RPMI8226 (cell line): ENCODE data around the gene INPPL1.
"Not testable (repeated sequence)": the region's sequence is repeated elsewhere in the genome, so short reads cannot be mapped to it uniquely, and the experiment has no call there.

Source experiments
- DNase-seq: peaks from one replicate; pipeline ENCODE4 v3.0.0-alpha.2; 2015

INPPL1 gene

DNA sequence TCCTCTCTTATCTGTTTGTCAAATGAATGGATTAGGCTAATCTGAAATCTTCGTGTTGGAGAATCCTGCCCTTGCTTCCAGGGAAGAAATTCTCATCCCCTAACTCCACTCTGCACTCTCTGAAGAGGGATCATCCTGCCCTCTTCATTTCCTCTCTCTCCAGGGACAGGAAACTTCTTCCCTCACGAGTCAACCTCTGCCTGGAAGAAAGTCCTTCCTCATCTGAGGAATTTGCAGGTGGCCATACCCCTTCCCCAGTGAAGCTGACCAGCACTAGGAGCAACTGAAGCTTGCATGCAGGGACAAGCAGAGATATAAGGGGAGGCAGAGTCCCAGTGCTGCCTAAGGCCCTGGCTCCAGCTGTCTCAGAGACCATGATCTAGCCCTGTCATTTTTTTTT lies 23.0 kb downstream of the INPPL1 start:
- no peak for DNase-seq

GRCh38 chr11:72249961-72250360 lies 25.4 kb downstream of the INPPL1 start:
- DNase-seq = no peak

GRCh38 chr11:72250661-72251464 lies 26.3 kb downstream of the INPPL1 start:
- DNase-seq = no peak

DNA sequence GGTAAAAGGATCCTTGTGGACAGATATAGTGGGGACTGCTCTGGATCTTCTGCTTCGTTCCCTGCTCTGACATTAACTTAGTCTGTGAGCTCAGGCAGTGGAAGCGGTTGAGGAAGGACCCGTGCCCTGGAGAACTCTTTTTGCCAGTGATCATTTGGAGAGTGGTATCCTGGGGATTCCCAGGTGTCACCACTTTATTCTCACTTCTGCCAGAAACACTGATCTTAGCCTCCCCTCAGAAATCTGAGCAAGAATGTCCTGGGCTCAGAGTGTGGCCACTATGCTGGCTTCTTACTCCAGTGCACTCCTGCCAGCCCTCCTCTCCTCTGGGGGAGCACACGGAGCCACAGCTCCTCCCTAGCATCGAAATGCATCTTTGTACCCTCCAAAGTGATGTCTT lies 27.0 kb downstream of the INPPL1 start:
- no peak for DNase-seq

DNA sequence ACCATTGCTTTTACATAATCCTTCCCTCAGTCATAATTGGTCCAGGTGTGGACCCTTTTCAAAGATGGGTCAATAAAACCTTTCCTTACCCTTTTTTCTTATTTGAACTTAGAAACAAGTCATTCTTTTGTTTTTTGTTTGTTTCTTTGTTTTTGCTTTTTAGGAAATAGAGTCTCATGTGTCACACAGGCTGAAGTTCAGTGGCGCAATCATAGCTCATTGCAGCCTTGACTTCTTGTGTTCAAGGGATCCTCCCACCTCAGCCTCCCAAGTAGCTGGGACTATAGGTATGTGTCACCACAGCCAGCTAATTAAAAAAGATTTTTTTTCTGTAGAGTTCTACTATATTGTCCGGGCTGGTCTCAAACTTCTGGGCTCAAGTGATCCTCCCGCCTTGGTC lies 28.8 kb downstream of the INPPL1 start:
- no peak for DNase-seq

- DNase-seq = no peak
Measured at GRCh38 chr11:72254299-72254993, 29.9 kb downstream of the INPPL1 start.

DNA sequence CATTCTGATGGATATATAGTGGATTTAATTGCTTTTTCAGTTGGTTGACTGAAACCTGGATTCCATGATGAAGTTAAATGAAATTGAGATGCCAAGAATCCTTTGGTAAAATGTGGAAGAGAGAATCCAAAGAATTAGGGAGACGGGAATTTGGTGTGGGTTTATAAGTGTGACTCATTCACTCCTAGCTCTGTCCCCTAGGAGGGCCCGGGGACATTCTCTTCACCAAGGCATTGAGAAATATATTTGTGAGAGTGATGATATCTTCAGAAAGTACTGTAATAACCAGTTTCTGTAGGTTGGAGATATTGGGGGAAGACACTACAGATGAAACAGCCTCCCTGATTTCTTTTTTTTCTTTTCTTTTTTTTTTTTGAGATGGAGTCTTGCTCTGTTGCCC lies 33.0 kb downstream of the INPPL1 start:
- DNase-seq = no peak

- no peak for DNase-seq
Measured at GRCh38 chr11:72259490-72259889, 34.9 kb downstream of the INPPL1 start.

DNA sequence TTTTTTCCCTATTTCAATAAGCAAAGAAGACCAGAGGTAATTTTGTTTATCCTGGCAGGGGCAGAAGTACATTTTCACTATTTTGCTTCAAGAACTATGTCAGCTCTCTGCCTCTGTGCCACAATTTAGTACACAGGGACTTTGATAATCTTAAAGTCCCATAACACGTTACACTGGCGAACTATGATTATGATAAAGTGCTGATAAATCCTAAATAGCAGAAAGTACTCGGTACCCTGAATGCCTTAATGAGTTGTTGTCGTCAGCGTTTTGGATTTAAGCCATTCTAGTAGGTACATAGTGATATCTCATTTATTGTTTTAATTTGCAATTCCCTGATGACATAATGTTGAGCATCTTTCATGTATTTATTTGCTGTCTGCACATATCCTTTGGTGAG lies 36.0 kb downstream of the INPPL1 start:
- DNase-seq = no peak

DNA sequence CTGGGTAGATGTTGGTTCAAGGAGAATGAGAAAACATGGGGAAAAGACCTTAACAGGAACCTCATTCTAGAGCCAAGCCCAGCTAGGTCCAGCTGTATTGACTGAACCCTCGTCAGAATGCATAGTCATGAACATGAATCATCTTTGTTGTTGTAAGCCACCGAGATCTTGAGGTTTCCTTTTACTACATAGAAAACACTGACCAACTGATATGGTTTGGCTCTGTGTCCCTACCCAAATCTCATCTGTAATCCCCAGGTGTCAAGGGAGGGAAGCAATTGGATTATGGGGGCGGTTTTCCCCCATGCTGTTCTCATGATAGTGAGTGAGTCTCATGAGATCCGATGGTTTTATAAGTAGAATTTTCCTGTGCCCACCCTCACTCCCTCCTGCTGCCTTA lies 38.8 kb downstream of the INPPL1 start:
- DNase-seq = no peak

- no peak for DNase-seq
Measured at GRCh38 chr11:72265951-72266350, 41.4 kb downstream of the INPPL1 start.

- DNase-seq = not testable (repeated sequence)
Measured at GRCh38 chr11:72266960-72267359, 42.4 kb downstream of the INPPL1 start.

DNA sequence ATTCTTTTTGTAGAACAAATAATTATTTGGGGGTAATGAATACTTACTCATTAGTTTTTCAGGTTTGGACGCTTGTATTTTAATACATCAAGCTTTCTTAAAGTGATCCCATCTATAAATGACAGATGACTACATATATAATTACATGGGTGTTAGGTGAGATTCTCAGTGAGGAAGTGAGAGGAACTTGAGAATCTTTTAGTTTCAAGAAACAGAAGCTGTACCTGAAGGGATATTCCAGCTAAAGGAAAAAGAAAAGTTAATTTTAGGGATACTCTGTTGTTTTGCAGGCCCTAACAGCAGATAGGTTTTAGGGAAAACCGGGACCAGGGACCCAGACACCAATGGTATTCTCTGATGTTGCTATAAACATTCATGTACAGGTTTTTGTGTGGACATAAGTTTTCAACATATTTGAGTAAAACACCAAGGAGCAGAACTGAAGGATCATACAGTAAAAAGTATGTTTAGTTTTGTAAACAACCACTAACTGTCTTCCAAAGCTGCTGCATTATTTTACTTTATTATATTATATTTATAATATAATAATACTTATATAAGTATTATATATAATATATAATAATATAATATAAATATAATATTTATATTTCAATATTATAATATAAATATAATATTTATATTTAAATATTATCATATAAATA lies 43.5 kb downstream of the INPPL1 start:
- no peak for DNase-seq

DNA sequence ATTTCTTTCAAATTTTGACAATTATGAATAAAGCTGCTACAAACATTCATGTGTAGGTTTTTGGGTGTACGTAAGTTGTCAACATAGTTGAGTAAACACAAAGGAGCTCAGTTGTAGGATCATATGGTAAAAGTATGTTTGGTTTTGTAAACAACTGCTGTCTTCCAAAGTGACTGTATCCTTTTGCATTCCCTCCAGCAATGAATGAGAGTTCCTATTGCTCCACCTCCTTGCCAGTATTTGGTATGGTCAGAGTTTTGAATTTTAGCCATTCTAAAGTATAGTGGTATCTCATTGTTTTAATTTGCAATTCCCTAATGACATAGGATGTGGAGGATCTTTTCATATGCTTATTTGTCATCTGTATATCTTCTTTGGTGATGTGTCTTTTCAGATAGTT lies 47.4 kb downstream of the INPPL1 start:
- DNase-seq = no peak

GRCh38 chr11:72274435-72274834 lies 49.9 kb downstream of the INPPL1 start:
- no peak for DNase-seq

GRCh38 chr11:72278905-72279304 lies 54.3 kb downstream of the INPPL1 start:
- no peak for DNase-seq

DNA sequence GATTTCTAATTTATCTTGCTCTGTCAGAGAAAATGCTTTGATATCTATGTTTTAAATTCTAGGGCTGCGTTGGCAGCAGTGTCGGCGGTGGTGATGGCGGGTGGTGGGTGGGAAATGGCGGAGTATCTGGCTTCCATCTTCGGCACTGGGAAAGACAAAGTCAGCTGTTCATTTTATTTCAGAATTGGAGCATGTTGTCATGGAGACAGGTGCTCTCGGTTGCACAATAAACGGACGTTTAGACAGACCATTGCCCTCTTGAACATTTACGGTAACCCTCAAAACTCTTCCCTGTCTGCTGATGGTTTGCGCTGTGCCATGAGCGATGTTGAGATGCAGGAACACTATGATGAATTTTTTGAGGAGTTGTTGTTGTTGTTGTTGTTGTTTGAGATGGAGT lies 55.5 kb downstream of the INPPL1 start:
- no peak for DNase-seq

GRCh38 chr11:72280726-72281315 lies 56.3 kb downstream of the INPPL1 start:
- DNase-seq = no peak

DNA sequence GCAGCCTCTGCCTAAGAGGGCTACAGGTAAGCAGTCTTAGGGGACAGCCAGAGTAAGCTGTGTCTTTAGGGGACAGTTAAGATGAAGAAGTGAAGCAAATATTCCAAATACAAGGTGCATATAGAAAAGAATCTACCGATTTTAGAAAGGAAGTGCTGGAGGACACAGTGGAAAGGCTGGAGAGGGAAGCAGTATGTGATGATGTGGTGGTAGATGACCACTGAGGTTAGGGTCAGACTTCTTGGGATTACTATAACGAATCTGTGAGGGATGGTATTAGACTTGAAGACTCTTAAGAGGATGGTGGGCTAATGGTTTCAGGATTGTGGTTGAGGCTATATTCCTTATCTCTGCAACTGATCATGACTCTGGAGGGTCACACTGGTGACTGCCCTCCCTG lies 59.4 kb downstream of the INPPL1 start:
- DNase-seq = no peak

GRCh38 chr11:72287293-72287692 lies 62.7 kb downstream of the INPPL1 start:
- DNase-seq = no peak
